ENCODE measurements around the gene SSTR1. TPM values are rescaled to one million over a fixed set of nuclear protein-coding genes. Genes with fewer than 3 reads are reported as not detected.
"Not testable (repeated sequence)": the region's sequence is repeated elsewhere in the genome, so short reads cannot be mapped to it uniquely, and the experiment has no call there.

SSTR1 gene
- total RNA-seq, 1 donor from 2014 or later, result 4.4 TPM

DNA sequence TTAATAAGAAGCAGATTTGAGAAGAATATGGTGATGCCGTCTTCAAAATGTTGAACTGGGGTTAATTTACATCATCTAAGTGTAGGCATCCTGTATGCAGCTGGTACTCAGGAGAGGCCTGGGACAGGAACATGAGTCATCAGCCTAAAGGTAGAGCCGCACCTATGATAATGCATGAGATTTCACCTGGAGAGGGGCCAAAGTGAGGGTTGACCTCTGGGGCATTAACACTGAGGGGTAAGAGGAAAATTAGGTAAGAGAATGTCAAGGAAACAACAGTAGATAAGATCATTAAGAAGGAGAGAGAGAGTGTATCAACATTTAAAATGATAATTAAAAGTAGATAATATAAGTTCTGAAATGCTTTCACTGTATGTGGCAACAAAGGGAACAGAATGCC is 20.2 kb upstream of the SSTR1 start:
- no peak for DNase-seq (ENCODE audit: low spot score, unreplicated experiment)
- peaks cover 37% of the 10 kb centered on the region for H3K27me3 Mint-ChIP-seq
- H3K4me1 Mint-ChIP-seq (ENCODE audit: low read depth), result peaks cover 31% of the 10 kb centered on the region
- H3K9me3 Mint-ChIP-seq (ENCODE audit: low read depth), result peaks cover 3% of the 10 kb centered on the region
- H3K36me3 Mint-ChIP-seq (ENCODE audit: insufficient read depth), result no peaks in the 10 kb centered on the region
- TF ChIP-seq, protein P1, sequence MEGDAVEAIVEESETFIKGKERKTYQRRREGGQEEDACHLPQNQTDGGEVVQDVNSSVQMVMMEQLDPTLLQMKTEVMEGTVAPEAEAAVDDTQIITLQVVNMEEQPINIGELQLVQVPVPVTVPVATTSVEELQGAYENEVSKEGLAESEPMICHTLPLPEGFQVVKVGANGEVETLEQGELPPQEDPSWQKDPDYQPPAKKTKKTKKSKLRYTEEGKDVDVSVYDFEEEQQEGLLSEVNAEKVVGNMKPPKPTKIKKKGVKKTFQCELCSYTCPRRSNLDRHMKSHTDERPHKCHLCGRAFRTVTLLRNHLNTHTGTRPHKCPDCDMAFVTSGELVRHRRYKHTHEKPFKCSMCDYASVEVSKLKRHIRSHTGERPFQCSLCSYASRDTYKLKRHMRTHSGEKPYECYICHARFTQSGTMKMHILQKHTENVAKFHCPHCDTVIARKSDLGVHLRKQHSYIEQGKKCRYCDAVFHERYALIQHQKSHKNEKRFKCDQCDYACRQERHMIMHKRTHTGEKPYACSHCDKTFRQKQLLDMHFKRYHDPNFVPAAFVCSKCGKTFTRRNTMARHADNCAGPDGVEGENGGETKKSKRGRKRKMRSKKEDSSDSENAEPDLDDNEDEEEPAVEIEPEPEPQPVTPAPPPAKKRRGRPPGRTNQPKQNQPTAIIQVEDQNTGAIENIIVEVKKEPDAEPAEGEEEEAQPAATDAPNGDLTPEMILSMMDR (IDR thresholded peaks at IDR 0.05; ENCODE audit: unreplicated experiment), result no peak
- H3K4me3 Mint-ChIP-seq (ENCODE audit: low read depth), result no peak overlapping the region
- H3K27ac Mint-ChIP-seq, result no peak overlapping the region

DNA sequence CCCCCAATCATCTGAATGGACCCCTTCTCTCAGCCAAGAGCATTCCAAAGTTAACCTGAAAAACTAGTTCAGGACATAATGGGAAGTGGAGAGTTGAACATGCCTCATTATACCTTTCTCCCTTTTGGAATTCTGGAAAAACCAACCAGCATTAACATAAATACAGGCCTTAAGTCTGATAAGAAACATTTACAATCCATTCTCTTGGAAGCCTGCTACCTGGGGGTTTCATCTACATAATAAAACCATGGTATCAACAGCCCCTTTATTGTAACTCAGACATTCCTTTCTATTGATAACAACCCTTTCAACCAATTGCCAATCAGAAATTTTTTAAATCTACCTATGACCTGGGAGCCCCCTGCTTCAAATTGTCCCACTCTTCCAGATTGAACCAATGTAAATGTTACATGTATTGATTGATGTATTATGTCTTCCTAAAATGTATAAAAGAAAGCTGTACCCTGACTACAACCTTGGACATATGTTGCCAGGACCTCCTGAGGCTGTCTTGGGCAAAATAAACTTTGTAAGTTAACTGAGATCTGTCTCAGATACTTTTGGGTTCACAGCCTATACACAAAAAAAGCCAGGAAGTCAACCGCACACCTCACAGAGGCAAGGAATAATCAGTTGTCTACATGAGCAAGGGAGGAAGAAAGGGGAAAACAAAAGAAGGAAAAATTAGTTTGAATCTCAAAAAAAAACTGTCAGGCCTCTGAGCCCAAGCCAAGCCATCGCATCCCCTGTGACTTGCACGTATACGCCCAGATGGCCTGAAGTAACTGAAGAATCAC is 17.6 kb upstream of the SSTR1 start:
- H3K9me3 Mint-ChIP-seq (ENCODE audit: low read depth), result no peaks in the 10 kb centered on the region
- no peaks in the 10 kb centered on the region for H3K36me3 Mint-ChIP-seq (ENCODE audit: insufficient read depth)
- H3K27ac Mint-ChIP-seq, result no peak overlapping the region
- peaks cover 57% of the 10 kb centered on the region for H3K27me3 Mint-ChIP-seq
- H3K4me1 Mint-ChIP-seq (ENCODE audit: low read depth), result peaks cover 23% of the 10 kb centered on the region
- no peak overlapping the region for H3K4me3 Mint-ChIP-seq (ENCODE audit: low read depth)
- TF ChIP-seq, protein P1 (IDR thresholded peaks at IDR 0.05; ENCODE audit: unreplicated experiment), result no peak
- no peak for DNase-seq (ENCODE audit: low spot score, unreplicated experiment)

DNA sequence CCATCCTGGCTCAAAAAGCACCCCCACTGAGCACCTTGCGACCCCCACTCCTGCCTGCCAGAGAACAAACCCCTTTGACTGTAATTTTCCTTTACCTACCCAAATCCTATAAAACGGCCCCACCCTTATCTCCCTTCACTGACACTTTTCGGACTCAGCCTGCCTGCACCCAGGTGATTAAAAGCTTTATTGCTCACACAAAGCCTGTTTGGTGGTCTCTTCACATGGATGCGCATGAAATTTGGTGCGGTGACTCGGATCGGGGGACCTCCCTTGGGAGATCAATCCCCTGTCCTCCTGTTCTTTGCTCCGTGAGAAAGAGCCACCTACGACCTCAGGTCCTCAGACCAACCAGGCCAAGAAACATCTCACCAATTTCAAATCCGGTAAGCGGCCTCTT is 16.9 kb upstream of the SSTR1 start:
- not testable (repeated sequence) for DNase-seq (ENCODE audit: low spot score, unreplicated experiment); H3K27ac Mint-ChIP-seq; H3K36me3 Mint-ChIP-seq (ENCODE audit: insufficient read depth); H3K9me3 Mint-ChIP-seq (ENCODE audit: low read depth); H3K4me3 Mint-ChIP-seq (ENCODE audit: low read depth)
- Mint-ChIP-seq H3K27me3 (peaks cover 64% of the 10 kb centered on the region), H3K4me1 (ENCODE audit: low read depth) (peaks cover 19% of the 10 kb centered on the region)

DNA sequence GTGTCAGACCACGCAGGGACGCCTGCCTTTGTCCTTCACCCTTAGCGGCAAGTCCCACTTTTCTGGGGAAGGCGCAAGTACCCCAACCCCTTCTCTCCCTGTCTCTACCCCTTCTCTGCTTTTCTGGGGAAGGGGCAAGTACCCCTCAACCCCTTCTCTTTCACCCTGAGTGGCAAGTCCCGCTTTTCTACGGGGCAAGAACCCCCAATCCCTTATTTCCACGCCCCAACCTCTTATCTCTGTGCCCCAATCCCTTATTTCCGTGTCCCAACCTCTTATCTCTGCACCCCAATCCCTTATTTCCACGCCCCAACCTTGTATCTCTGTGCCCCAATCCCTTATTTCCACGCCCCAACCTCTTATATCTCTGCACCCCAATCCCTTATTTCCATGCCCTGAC is 16.2 kb upstream of the SSTR1 start:
- not testable (repeated sequence) for H3K27ac Mint-ChIP-seq
- peaks cover 69% of the 10 kb centered on the region for H3K27me3 Mint-ChIP-seq
- H3K4me1 Mint-ChIP-seq (ENCODE audit: low read depth), result peaks cover 15% of the 10 kb centered on the region

DNA sequence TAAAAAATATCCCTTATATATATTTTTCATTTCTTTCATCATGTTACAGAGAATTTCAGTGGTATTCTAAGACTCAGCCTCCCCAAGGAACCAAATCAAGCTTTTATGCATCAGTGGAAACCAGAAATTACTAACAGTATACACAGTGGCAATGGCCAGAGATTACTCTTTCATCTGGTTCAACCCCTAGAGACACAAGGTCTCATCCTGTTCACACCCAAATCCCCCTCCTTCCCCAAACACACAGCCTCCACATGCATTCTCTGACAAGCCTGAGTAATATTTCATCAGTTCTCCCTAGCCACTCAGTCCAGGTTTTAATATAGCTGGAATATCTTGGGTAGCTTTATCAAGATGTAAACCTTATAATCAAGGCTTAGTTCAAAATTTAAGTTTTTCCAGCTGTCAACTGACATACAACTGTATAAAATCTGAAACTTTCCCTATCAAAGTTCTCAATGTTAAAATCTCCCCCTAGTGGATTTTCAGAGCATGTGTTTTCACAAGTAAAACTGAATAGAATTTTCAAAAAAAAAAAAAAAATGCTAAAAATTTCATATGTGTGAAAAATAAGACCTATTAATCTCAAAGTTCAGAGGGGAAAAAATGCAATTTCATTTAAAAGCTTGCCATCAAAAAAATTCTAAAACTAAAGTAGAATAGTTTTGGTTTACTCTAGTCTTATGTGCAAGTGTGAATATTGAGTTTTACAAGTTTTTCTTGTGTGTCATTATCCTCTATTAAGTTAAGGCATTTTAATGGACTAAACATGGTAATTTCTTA is 10.5 kb upstream of the SSTR1 start:
- DNase-seq (ENCODE audit: low spot score, unreplicated experiment), result no peak
- Mint-ChIP-seq H3K9me3 (ENCODE audit: low read depth) (no peaks in the 10 kb centered on the region), H3K36me3 (ENCODE audit: insufficient read depth) (no peaks in the 10 kb centered on the region), H3K27me3 (peaks cover 49% of the 10 kb centered on the region), H3K4me3 (ENCODE audit: low read depth) (no peak overlapping the region), H3K27ac (no peak overlapping the region), H3K4me1 (ENCODE audit: low read depth) (peaks cover 8% of the 10 kb centered on the region)
- TF ChIP-seq, protein P1 (IDR thresholded peaks at IDR 0.05; ENCODE audit: unreplicated experiment), result peak; percentile 78

More for the DNA sequence above, 16.2 kb upstream of the SSTR1 start:
- H3K36me3 Mint-ChIP-seq (ENCODE audit: insufficient read depth); DNase-seq (ENCODE audit: low spot score, unreplicated experiment); H3K9me3 Mint-ChIP-seq (ENCODE audit: low read depth); H3K4me3 Mint-ChIP-seq (ENCODE audit: low read depth): not testable (repeated sequence)

DNA sequence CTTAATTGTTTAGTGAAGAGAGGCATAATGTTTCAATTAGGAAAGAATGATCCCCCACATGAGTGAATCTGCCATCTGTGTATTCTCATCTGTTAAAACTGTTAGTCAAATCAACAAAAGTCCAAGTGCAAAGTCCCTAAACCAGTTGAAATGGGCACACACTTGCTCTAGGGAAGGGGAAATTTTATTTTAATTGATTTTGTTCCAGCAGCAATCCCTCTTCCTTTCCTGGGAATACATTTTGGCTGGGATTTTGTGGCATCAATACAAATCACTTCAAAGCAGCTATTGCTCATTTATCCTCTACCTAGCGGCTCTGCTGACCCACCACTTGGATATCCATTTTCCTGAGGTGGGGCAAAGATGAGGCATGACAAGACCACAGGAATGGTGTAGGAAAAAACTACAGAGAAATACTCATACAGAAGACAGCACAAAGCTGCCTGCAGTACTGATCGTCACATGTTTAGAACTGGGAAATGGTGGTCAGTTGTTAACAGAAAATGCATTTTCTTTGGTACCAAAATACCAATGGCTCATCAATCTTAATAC is 9.8 kb upstream of the SSTR1 start:
- TF ChIP-seq, protein P1 (IDR thresholded peaks at IDR 0.05; ENCODE audit: unreplicated experiment), result no peak
- DNase-seq (ENCODE audit: low spot score, unreplicated experiment), result no peak
- Mint-ChIP-seq H3K27me3 (peaks cover 46% of the 10 kb centered on the region), H3K4me3 (ENCODE audit: low read depth) (no peak overlapping the region), H3K9me3 (ENCODE audit: low read depth) (no peaks in the 10 kb centered on the region), H3K36me3 (ENCODE audit: insufficient read depth) (no peaks in the 10 kb centered on the region), H3K27ac (no peak overlapping the region), H3K4me1 (ENCODE audit: low read depth) (peaks cover 3% of the 10 kb centered on the region)

All from progenitor cell of endocrine pancreas (in vitro differentiated cells).